VCaP (cell line): ENCODE data around the gene SEMA5B.

ENCODE experiments used
- H3K27ac ChIP-seq: fragments of 450-650 bp; 2 replicates; pipeline ENCODE4 v1.5.1; 2017
- TF ChIP-seq, protein P1 (sequence below): fragments of 450-650 bp; conservative IDR thresholded peaks from 2 replicates; pipeline ENCODE4 v1.5.1; 2017; ENCODE audit warnings: mild to moderate bottlenecking, moderate library complexity

Gene SEMA5B

DNA sequence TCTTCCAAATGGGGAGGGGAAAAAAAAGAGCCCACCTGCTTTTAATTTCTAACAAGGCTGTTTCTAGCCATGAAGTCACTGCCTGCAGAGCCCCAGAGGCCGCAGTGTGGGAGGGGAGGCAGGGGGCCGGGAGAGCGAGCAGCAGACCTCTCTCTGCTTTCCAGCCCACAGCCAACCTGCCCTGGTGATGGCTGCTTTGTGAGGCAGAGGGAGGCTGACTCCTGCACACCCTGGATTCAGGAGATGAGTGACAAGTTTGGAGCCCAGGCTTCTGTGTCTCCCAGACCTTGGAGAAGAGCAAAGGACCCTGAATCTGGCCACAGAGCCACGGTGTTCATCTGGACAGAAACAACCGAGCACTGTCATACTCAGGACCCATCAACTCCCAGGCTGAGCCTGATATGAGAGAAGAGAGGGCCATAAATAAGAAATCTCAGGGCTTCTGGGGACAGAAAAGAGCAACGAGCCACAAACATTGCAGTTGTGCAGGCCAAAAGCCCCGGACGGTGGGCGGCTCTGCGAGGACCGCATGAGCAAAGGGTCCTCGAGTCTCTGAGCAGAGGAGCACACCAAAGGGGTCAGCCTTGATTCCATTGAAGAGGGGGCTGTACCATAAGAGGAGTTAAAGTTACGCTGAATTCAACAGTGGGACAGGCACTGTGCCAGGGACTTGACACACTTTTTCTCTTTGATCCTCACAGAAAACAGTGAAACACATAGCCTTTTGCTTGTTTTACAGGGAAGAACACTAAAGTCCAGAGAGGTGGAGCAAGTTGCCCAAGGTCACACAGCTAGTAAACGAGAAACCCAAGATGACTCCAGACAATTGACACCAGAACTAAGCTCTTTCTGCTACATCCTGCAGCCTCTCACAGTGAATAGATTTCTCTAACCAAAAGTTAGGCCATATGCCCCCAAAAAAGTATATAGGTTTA lies 97.2 kb downstream of the SEMA5B start:
- no peak overlapping the region for H3K27ac ChIP-seq
- TF ChIP-seq, protein P1, sequence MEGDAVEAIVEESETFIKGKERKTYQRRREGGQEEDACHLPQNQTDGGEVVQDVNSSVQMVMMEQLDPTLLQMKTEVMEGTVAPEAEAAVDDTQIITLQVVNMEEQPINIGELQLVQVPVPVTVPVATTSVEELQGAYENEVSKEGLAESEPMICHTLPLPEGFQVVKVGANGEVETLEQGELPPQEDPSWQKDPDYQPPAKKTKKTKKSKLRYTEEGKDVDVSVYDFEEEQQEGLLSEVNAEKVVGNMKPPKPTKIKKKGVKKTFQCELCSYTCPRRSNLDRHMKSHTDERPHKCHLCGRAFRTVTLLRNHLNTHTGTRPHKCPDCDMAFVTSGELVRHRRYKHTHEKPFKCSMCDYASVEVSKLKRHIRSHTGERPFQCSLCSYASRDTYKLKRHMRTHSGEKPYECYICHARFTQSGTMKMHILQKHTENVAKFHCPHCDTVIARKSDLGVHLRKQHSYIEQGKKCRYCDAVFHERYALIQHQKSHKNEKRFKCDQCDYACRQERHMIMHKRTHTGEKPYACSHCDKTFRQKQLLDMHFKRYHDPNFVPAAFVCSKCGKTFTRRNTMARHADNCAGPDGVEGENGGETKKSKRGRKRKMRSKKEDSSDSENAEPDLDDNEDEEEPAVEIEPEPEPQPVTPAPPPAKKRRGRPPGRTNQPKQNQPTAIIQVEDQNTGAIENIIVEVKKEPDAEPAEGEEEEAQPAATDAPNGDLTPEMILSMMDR, result no peak

DNA sequence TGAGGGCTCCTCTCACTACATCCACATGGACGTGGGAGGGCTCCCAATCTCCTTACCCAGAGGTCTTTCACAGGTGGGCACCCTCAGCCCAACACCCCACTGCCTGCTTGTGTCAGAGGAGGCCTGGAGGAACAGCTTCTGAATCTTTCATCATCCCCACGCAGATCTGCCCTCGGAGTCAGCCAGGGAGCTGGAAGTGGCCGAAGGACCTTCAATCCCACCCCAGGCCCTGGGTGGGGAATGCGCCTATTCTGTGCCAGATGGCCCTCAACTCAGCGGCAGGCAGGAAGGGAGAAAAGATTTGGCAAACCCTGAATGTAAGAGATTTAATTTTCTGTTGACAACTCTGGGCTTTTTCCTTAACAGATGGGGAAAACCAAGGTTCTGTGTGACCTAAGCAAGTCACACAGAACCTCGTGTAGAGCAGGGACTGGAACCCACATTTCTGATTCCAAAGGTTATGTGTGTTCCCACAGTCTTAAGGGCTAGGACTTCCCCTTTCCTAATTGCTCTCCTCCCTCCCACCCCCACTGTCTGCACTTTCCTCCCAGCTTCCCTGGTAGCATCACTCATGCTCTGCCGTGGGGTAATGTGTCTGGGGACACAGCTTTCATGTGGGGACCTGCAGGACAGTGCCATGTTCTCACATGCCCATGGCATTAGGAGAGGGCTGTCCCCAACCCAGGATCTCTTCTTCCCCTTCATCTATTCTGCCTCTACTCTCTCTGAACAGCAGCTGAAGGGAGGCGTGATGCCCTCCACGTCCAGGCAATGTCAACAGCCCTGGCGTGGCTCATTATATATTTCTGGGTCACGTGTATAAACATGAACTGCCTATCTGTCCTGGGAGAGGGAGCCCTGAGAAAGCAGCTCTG lies 98.1 kb downstream of the SEMA5B start:
- TF ChIP-seq, protein P1, result no peak

GRCh38 chr3:122928396-122929187 lies 99.0 kb downstream of the SEMA5B start:
- TF ChIP-seq, protein P1, result no peak
- no peak overlapping the region for H3K27ac ChIP-seq

More for the DNA sequence above, 98.1 kb downstream of the SEMA5B start:
- no peak overlapping the region for H3K27ac ChIP-seq

- TF ChIP-seq, protein P1, result no peak
- no peak overlapping the region for H3K27ac ChIP-seq
Measured at GRCh38 chr3:122927726-122928125, 99.8 kb downstream of the SEMA5B start.

DNA sequence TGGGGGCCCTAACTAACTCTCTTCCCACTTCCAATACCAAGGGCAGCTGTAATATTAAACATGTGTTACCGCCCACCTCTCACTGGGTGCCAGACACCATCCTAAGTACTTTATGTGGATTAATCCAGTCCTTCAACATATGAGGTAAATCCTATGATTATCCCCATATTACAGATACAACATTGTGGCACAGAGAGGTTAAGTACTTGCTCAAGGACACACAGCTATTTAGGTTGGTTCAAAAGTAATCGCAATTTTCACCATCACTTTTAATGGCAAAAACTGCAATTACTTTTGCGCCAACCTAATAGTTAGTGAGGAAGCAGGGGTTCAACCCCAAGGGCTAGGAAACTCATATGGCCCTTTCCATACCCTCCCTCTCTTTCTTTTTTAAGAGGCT lies 100.8 kb downstream of the SEMA5B start:
- TF ChIP-seq, protein P1, result no peak
- no peak overlapping the region for H3K27ac ChIP-seq

- TF ChIP-seq, protein P1, result no peak
- no peak overlapping the region for H3K27ac ChIP-seq
Measured at GRCh38 chr3:122926322-122926721, 101.2 kb downstream of the SEMA5B start.
